ENCODE data around the gene PDCD7.
"Not testable (repeated sequence)": the region's sequence is repeated elsewhere in the genome, so short reads cannot be mapped to it uniquely, and the experiment has no call there.

PDCD7 gene

DNA sequence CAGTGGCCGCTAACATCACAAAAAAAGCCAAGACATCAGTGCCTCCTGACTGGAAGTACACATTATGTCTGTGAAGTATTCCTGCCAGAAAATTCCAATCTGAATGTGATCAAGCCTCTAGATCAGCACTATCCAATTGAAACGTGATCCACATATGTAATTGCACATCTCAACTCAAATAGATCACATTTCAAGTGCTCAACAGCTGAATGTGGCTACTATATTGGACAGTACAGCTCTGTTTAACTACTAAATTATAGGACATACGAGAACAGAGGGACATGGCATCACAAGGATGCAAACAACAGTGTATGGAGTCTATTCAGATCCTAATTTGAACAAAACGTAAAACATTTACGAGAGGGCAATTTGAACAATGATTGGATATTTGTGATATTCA lies 18.1 kb downstream of the PDCD7 start:
- DNase-seq: no peak

DNA sequence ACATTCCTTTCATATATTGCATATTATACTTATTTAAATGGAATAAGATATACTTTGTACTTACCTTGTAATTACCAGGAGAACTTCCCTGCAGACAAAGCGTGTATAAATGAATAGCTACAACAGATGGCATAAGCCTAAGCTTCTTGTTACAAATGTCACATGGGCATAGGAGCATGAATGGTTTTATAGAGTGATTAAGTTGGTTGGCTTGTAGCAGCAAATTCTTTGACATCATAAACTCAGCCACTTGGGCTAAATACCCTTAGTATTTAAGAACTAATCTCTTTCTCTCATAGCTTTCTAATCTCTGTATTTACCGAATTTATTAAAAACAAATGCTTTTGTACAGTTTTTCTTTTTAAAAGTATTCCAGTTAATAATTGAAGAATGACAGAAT lies 18.5 kb downstream of the PDCD7 start, which contains the start of gene UBAP1L:
TSS of gene UBAP1L (minus strand) at position 115 of the 400 bp plus-strand sequence. CDS start 8,985 bp downstream, outside the sequence.
- DNase-seq: no peak

DNA sequence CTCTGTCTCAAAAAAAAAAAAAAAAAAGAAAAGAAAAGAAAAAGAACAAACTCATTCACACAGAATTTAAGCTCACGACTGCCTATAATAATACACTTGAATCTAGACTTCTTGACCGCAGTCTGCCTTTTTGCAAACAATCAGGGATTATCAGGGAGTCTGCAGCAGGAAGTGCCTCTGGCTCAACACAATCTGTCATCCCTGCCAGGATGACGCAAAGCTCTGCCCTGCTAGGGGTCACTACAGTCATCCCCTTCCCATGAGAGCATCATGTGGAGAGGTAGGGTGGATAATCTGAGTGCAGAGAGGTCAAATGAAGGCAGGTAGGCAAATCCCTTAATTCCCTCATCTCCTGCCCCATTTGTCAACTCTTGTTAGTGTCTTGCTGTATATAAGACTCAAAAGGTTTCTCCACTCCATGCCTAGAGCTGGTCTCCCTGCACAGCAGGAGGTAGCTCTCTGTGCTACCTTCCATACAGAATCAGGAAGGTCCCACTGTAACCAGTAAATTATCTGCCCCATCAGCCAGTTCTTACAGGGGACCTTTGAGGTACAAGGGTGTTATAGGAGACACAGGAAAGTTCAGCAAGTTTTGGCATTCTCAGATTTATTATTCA lies 22.8 kb downstream of the PDCD7 start:
- DNase-seq: no peak

DNA sequence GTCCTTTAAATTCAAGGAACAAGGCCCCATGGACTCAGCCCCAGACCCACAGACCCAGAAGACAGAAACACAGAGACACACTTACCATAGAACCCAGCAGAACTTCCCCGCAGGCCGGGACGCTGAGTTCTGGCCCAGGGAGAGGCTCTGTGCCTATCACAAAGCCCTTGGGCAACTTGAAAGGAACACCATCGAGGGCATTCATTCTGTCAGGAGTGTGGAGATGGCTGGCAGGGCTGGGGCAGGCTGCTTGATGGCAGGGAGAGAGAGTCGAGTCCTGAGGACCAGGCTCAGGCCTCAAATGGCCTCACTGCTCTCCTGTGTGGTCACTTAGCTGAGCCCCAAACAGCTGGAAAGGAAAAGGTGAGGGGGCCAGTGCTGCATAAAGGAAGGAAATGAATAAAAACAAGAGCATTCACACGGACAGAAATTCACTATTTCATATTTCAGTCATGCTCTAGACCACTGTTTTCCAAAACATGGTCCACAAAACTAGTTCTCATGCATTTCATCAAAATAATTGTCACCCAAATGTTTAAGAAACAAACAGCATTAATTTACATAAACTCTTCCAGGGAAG lies 27.5 kb downstream of the PDCD7 start:
- DNase-seq: no peak

DNA sequence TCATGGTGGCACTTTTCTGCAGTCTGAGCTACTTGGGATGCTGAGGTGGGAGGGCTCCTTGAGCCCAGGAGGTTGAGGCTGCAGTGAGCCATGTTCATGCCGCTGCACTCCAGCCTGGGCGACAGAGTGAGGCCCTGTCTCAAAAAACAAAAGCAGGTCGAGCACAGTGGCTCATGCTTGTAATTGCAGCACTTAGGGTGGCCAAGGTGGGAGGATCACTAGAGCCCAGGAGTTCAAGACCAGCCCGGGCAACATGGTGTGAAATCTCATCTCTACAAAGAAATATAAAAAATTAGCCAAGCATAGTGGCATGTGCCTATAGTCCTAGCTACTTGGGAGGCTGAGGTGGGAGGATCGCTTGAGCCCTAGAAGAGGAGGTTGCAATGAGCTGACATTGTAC lies 28.6 kb downstream of the PDCD7 start:
- no peak for DNase-seq

DNA sequence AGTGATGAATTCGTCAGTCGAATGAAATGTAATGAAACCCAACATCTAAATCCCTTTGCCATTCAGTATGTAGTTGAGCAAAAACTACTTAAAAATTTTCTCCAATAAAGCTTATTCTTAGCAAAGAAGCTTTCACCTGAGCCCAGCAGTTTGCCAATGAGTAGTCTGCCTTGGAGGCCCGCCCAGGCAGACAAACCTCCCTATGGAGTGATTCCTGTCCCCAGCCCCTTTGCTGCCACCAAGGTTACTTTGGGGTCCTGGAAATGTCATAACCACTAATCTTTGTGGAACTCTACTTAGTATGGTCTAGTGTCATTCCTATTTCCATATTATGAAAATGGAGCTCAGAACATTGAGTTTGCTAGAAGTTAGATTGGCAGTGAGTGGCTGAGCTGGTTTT lies 30.7 kb downstream of the PDCD7 start:
- no peak for DNase-seq

DNA sequence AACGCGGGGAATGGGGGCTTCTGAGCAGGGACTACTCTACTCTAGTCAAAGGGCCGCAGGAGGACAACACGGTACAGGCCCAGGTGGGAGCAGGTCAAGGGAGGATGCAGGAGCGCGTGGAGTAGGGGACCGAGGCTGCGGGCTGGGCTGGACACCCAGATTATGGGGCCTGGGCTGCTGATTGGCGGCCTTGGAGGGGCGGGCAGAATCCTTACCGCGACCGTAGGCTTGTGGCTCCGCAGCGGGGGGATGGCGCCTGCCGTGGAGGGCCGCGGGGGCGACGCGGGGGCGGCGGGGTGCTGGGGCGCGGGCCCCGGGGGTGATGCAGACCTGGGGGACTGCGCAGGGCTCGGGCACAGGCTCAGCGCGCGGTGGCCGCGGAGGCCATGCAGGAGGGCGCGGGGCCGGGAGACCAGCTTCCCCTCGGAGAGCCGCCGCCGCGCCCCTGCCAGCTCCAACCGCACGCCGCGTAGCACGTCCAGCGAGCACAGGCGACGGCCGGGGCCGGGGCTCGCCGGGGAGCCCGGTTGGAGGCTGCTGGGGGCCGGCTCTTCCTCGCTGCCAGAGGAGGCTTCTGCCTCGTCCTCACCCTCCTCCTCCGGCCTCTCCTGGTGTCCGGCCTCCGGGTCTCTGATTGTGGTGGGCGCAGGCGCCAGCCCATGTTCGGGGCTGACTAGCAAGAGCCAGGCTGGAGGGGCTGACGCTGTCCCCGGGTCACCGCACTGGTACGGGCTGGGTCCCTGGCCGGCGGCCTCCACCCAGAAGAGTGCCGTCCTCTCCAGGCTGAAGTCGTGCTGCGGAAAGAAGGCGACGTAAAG lies 31.5 kb downstream of the PDCD7 start:
- DNase-seq: no peak

DNA sequence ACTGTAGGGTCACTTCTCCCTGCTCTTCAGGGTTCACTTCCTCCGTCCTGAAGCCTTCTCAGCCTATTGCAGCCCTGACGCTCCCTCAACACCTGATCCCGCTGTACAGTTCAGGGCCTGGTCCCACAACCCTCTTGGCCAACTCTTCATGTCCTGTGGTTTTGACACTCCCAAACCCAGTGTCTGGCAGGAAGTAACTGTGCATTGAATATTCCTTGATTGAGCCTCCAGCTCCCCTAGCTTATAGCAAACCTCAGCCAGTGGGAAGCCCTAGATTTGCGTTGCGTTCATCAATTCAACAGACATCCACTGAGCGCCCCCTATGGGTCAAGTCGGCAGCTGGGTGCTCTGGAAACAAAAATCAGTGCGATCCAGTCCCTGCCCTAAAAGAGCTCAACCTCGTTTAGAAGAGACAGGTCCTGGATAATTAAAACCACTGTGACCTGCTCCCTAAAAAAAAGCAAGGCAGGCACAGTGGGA lies 32.2 kb downstream of the PDCD7 start:
- DNase-seq: peak; percentile 83

DNA sequence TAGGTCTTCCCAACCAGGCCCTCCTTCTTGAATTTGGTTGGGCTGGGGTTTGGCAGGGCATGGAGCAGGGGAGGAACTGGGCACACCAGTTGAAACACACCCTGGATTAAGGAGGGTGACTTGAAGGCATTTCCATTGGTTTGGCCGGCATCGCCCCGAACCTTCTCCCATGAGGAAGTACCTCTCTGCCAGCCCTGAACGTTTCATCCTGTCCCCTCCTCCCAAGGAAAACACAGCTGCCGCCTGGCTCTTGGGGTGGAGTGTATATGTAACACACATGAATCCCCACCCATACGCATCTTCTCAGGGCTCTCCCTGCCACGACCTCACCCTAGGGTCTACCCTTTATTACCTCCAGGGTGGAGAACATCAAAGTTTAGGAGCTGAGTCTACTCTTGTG lies 33.2 kb downstream of the PDCD7 start:
- DNase-seq: no peak

DNA sequence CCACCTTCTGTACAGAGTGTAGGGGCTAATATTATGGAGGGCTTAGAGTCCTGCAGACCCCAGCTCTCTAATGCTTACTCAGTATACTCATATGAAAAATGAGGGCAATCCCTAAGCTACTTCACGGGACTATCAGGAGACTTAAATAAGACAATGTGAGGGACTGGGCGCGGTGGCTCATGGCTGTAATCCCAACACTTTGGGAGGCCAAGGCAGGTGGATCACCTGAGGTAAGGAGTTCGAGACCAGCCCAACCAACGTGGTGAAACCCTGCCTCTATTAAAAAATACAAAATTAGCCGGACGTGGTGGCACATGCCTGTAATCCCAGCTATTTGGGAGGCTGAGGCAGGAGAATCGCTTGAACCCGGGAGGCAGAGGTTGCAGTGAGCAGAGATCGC lies 33.8 kb downstream of the PDCD7 start:
- DNase-seq: not testable (repeated sequence)

DNA sequence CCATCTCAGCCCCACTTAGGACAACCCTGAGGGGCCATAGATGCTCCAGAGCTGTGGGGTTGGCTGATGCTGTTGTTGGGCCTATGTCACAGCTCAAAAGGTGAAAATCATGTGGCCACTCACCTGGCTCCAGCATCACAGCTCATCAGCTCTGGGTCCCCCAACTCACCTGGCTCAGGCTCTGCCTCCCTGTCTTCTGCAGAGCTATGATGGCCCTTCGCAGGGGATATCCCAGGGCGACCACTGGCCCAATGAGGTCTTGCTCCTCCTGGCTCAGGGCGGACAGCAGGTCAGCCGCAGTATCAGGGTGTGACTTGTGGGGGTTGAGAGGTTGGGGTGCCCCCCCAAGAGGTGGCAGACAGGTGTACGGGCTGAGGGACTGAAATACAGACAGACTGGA lies 34.3 kb downstream of the PDCD7 start:
- DNase-seq: no peak

DNA sequence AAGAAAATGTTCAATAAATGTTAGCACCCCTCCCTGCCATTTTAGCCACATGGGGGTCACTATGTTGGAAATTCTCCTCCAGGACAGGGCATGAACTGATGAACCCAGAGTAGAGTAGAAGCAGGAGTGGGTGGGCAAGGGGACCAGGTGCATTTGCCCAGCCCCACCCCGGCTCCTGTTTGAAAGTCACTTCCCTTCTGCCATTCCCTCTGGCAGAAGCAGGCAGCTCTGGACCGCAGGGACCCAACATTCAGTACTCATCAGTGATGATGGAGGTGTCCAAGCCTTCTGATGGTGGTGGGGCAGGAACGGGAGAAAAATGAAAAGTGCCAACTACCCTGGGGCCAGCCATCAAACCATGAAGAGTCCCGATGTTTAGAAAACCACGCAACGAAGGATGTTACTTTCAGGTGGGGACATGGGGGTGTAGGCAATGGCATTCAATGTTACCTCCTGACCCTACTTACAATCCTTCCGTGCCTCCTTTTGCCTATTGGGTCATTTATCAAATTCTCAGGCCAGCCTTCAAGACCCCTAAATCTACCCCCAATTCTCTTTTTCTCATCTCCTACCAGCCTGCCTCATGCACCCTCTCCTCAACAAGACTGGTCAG lies 35.9 kb downstream of the PDCD7 start:
- no peak for DNase-seq

DNA sequence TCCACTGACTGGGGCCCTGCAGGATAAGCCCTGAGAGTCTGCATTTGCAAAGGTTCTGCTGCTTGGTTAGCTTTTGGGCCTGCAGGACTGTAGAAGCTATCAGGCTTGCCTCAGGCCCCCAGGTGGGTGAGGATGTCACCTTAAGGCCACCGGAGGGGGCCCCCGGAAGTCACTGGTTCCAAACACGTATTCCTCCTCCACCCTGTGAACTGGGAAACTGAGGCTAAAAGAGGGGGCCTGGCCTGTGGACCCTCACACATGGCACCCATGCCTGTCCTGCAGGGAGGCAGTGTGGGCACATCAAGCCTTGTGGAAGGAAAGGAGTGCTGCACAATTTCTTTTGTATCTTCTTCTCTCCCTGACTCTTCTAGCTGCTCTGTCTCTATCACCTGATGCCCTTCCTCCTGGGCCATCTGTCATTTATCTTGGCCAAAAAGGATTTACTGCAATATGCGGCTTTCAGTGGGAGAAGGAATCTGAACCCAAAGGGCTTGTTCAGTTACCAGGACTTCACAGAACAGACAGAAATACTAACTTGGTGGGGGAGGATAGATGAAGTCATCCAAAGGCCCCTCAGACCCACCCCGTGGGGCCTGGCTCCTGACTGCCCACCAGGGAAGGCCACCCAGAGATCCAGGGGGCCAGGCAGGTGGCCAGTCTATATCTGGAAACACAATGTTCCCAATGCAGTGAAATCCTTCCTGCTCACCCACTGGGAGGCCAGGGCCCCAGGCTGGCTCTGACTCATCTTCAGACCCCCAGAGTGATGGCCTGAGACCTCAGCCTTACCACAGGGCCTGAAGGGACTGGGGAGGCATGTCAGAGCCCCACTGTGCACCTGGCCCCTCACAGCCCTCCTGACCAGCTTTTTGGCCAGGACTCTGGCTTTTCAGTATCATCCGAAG lies 36.9 kb downstream of the PDCD7 start:
- DNase-seq: no peak

DNA sequence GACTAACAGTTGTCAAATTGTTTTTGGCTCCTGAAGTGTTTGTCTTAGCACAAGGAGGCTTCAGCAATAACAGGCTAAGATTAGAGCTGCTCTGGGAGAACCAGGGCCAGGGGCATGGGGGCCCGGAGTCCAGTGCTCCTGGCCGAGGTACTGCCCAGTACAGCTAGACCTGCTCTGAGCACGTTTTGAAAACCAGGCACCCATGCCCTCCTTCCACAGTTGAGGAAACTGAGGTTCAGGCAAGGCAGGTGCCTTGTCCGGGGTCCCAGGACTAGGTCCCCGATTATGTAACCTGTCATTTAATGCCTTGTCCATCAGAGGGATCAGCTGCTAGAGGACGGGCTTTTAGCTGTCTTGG lies 37.9 kb downstream of the PDCD7 start:
- no peak for DNase-seq

DNA sequence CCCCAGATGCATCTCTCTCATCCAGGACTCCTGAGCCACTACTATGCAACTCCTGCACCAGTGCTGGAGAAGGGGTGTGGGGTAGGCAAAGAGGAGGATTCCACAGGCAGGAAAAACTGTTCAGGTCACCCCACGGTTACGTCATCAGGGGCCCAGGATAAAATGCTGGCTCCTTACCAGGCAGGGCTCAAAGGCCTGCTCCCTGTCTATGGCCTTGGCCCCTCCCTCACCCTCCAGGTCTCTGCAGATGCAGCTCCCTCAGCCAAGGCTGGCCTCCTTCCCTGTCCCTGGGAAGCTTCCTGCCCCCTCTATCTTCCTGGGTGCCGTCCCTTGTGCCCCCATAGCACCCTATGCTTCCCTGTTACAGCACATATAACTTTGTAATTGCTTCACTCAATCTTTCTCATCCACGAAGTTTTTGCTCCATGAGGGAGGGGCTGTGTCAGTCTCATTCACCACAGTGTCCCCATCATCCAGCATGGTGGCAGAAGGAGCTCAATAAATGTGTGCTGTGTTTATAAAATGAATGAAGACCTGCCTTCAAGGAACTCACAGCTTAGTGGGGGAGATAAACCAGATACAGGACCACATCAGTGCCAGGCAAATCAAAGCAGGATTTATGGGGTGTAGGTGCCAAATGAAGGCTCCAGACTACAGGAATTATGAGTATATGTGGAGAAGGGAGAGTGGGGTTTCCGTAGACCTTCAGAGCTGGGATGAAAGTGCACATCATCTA lies 38.4 kb downstream of the PDCD7 start:
- DNase-seq: no peak

DNA sequence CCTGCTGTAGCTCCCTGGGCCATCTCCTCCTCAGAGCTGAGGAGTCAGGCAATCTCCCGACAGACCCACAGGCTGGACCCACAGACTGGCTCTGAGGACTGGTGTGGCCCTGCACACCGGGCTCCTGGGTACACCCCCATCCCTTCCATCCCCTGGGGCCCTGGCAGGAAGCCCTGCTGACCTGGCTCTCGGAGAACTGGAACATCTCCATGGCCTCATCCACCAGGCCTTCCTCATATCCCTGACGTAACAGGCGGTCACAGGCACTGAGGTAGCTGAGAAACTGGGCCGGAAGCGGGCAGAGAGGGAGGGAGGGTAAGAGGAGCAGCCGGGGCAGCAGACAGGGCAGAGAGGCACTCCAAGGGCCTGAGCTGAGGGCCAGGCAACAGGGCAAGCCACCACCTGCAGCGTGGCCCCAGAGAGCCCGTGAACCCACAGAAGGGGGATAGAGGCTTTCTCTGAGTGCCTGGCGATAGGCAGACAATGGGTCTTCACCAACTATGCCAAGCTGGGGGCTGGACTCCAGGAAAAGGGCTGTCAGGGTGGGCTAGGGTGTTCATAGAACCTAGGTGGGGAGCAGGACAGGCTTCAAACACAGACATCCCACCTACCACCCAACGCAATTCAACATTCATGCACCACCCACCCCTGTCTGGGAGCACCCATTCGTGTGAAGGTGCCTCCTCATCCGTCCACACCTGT lies 39.2 kb downstream of the PDCD7 start:
- DNase-seq: no peak

DNA sequence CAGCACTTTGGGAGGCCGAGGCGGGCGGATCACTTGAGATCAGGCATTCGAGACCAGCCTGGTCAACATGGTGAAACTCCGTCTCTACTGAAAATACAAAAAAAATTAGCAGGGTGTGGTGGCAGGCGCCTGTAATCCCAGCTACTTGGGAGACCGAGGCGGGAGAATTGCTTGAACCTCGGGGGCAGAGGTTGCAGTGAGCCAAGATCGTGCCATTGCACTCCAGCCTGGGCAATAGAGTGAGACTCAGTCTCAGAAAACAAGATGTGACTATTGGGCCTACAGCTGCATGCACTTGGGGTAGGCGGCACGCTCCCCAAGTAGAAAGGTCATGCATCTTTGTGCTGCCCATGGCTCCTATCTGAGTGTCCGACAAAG lies 39.8 kb downstream of the PDCD7 start:
- not testable (repeated sequence) for DNase-seq

DNA sequence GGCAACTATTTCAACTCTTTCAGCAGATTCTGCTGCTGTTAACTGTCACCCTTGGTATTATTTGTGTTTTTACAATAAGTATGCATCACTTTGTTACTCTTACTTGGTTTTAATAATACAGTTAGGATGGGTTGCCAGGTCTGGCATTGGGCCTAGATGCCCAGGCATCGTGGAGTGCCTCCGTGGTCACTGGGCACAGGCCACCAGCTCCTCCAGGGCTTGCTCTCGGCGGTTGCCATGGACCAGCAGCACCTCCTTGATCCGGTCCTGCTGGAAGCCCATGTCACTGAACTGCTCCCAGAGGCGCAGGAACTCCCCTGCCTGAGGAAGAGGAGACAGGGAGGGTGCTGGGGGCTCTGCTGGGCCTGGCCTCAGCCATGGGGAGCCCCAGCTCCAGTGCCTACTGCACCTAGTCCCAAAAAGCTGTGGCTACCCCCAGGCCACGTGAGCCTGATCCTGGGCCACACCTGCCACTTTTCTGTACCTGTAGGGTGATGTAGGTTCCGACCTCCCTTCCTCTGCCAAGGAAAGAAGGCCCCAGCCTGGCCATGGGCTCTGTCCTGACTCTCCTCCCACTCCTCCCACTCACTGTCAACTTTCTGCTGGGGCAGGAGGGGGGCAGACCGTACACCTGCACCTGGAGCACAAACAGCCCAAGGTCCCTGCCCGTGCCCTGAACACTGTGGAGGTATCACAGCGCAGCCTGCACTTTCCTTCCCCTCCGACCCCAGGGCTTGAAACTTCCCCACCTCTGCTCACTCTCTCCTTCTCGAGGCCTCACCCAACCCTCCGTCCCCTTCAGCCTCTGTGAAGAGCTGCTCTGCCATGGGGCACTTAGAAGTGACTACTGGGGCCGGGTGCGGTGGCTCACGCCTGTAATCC lies 40.5 kb downstream of the PDCD7 start:
- no peak for DNase-seq

DNA sequence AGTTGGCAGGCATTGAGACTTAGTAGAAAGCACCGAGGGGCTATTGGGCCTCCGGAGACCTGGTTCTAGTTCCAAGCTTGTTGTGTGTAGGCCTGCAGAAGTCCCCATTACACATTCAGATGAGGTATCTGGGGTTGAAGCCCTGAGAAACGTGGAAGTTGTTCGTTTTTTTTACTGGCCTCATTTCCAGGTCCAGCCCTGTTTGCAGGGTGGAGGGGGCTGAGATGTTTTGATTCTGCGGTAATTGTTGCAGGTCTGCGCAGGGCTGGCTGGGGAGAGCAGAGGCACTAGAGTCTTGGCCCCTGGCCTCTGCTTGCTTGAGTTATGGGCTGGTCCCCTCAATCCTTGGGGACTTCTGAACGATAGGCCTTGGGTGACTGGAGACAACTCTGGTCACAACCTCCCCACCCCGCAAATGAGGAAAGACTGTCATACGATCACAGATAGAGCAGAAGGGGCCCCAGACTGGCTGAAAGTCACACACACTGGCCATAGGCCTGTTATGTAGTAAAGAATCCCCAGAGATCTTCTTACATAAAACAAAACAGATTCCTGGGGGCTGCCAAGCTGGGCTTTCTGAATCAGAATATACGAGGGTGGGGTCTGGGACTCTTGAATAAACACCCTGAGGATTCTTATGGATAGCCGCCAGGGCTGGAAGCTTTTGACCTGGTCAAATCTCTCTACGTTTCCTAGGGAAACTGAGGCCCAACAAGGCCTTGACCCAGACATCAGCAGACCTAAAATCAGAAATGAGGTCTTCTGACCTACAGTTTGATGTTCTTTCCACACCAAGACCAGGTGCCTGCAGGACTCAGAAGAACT lies 41.5 kb downstream of the PDCD7 start:
- no peak for DNase-seq

All from stimulated activated CD8-positive, alpha-beta memory T cell treated with anti-CD3 and anti-CD28 coated beads, Interleukin-4, amount 100 ng/mL, for 48 hours (primary cell).